Mammary epithelial cell (primary cell): ENCODE measurements around the gene GRM8.

Source experiments
- CTCF ChIP-seq, 2 donors: IDR thresholded peaks in 1 of 2; conservative IDR thresholded peaks in 1 of 2; 2 replicates each; pipeline ENCODE4 v1.5.1; 2011 to 2012; ENCODE audit warnings: inconsistent platforms in 2 of 2, low read length in 2 of 2, mild to moderate bottlenecking in 2 of 2, control low read depth in 1 of 2, low read depth in 1 of 2; ENCODE audit not compliant: insufficient read depth in 1 of 2; ENCODE audit errors: extremely low read depth in 1 of 2
- EZH2 ChIP-seq: IDR thresholded peaks from 2 replicates; pipeline ENCODE4 v1.6.1; 2012; ENCODE audit warnings: low read length, inconsistent platforms, borderline replicate concordance

DNA sequence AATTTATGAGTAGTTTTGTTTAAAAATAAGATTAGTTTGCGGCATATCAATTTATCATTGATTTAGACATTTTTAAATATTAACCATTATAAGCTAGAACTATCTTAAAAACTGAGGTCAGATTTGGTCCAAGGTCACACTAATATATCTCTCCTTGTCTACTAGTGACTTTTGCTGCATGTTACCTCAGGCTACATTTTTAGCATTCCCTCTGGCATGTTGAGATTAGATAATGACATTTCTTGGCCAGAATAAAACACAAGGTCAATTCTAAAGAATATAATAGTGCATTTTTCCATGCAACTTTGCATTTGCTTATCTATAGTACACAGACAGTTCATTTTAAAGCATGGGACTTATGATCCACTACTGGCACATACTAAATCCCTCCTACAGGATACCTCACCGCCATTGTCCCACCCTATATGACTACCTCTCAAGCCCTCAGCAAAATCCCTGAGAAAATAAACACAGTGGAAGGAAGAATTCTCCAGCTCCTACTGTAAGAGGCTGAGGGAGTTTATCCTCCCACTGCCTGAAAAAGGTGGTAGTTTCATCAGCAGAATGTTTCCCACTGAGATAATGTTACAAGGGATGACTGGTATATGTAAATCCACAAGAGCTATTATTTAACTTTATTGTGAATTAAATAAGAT is 816.4 kb downstream of the GRM8 start:
- TF ChIP-seq CTCF (conservative IDR thresholded peaks at IDR 0.05 in 1 of 2, IDR thresholded peaks at IDR 0.05 in 1 of 2; ENCODE audit: extremely low read depth in 1 of 2, insufficient read depth in 1 of 2, low read depth in 1 of 2, low read length in 2 of 2) (no peak), EZH2 (no peak)
